ENCODE data around the gene TMEM72.

Gene TMEM72

GRCh38 chr10:44944354-44944753 is 33.2 kb downstream of the TMEM72 start:
- no peak for DNase-seq (ENCODE audit: low spot score)
- ChIA-PET POLR2A (ENCODE audit: low non-redundant PET) (no interaction called here), CTCF (interaction anchor here (0.6 kb wide), 1 partner anchor 78 kb away, joined by 3 read pairs; no protein-coding TSS in a partner anchor)
- H3K27ac ChIP-seq, result no peak overlapping the region
- TF ChIP-seq CTCF (conservative IDR thresholded peaks at IDR 0.05; ENCODE audit: low read depth), result no peak

- DNase-seq (ENCODE audit: low spot score), result no peak
- no peak overlapping the region for H3K27ac ChIP-seq
- TF ChIP-seq CTCF (conservative IDR thresholded peaks at IDR 0.05; ENCODE audit: low read depth), result no peak
- POLR2A ChIA-PET (ENCODE audit: low non-redundant PET), result no interaction called here
- CTCF ChIA-PET, result interaction anchor here (0.8 to 1.0 kb wide), 2 partner anchors 13 to 636 kb away, joined by 3 read pairs; no protein-coding TSS in a partner anchor
These were observed 35.1 kb downstream of the TMEM72 start for GRCh38 chr10:44946205-44946604.

- no peak for DNase-seq (ENCODE audit: low spot score)
- ChIA-PET POLR2A (ENCODE audit: low non-redundant PET) (no interaction called here), CTCF (no interaction called here)
- TF ChIP-seq CTCF (conservative IDR thresholded peaks at IDR 0.05; ENCODE audit: low read depth), result no peak
- no peak overlapping the region for H3K27ac ChIP-seq
These were observed 36.4 kb downstream of the TMEM72 start for GRCh38 chr10:44947371-44948152.

- H3K27ac ChIP-seq, result no peak overlapping the region
- no peak for DNase-seq (ENCODE audit: low spot score)
- TF ChIP-seq CTCF (conservative IDR thresholded peaks at IDR 0.05; ENCODE audit: low read depth), result no peak
- CTCF ChIA-PET, result interaction anchor here (0.5 to 0.6 kb wide), 3 partner anchors 7 to 1243 kb away, joined by 3 to 4 read pairs (median 3); no protein-coding TSS in a partner anchor
- POLR2A ChIA-PET (ENCODE audit: low non-redundant PET), result no interaction called here
These were observed 37.5 kb downstream of the TMEM72 start for GRCh38 chr10:44948642-44949041.

GRCh38 chr10:44949127-44949802 is 38.1 kb downstream of the TMEM72 start:
- no peak for TF ChIP-seq CTCF (conservative IDR thresholded peaks at IDR 0.05; ENCODE audit: low read depth)
- ChIA-PET POLR2A (ENCODE audit: low non-redundant PET) (no interaction called here), CTCF (interaction anchor here (0.5 to 1.0 kb wide), 3 partner anchors 8 to 396 kb away, joined by 3 read pairs; no protein-coding TSS in a partner anchor)
- no peak overlapping the region for H3K27ac ChIP-seq
- no peak for DNase-seq (ENCODE audit: low spot score)

- TF ChIP-seq CTCF (conservative IDR thresholded peaks at IDR 0.05; ENCODE audit: low read depth), result no peak
- DNase-seq (ENCODE audit: low spot score), result no peak
- H3K27ac ChIP-seq, result no peak overlapping the region
- ChIA-PET CTCF (interaction anchor here (1.0 to 1.3 kb wide), 2 partner anchors 17 to 26 kb away, joined by 3 to 7 read pairs; no protein-coding TSS in a partner anchor), POLR2A (ENCODE audit: low non-redundant PET) (no interaction called here)
These were observed 38.8 kb downstream of the TMEM72 start for GRCh38 chr10:44949915-44950314.

All from RWPE1 (cell line).